HG02610 (cell line): ENCODE data around the gene HHIPL1.

Source experiments
- ATAC-seq: cut with Tn5 transposase; IDR thresholded peaks from one replicate; pipeline ENCODE4 v1.9.1; 2021; ENCODE audit warnings: mild to moderate bottlenecking, moderate library complexity; ENCODE audit not compliant: unreplicated experiment

HHIPL1 gene

GRCh38 chr14:99644723-99645544, at the start of gene HHIPL1:
TSS of gene HHIPL1 (plus strand) at chr14:99645129. CDS start at chr14:99645208, 79 bp downstream.
- no peak for ATAC-seq

DNA sequence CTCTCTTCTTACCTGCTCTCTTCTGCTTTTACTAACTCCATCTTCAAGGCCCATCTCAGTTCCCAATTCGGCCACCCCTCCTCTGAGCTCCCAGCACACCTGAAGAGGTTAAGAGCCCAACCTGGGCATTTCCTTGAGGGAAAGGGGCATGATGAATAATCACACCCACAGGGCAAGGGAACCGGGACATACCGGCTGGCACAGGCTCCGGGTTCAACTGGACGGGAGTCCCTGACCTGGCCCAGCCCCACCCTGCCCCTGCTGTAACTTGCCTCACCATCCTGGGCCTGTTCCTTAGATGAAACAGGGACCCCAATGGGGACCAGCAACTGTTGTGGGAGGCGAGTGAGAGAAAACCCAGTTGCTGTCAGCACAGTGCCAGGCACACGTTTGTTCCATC, 49.4 kb upstream of the HHIPL1 start:
- no peak for ATAC-seq

DNA sequence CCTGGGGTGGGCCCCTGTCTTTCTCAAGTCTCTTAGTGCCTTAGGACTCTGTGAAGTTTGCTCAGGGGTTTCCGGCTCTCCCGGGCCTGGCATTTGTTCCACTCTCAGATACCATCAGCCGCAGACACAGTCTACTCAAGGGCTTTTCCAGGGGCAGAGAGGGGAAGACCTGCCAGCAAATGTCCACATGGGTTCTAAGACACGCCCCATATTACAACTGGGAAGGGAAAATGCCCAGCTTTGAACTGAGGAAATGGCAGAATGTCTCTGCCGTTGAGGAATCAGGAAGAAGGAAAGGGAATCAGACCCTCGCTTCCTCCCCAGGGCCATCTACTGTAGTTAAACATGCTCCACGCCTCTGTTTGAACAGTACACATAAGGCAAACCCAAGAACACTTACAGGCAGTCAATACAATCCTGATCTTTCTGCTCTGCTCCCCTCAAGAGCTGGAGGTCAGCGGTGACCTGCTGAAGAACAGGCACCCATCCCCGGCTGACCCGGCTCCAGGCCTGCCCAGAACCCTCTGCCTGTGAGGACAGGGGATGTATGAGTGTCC, 48.8 kb upstream of the HHIPL1 start:
- ATAC-seq, result no peak

GRCh38 chr14:99596772-99597171, 48.2 kb upstream of the HHIPL1 start:
- ATAC-seq, result no peak

GRCh38 chr14:99597911-99598600, 46.9 kb upstream of the HHIPL1 start:
- ATAC-seq, result no peak

GRCh38 chr14:99598774-99599173, 46.2 kb upstream of the HHIPL1 start:
- ATAC-seq, result no peak

GRCh38 chr14:99599393-99599792, 45.5 kb upstream of the HHIPL1 start:
- ATAC-seq, result no peak

- no peak for ATAC-seq
Observed at GRCh38 chr14:99600232-99600888, 44.6 kb upstream of the HHIPL1 start.

DNA sequence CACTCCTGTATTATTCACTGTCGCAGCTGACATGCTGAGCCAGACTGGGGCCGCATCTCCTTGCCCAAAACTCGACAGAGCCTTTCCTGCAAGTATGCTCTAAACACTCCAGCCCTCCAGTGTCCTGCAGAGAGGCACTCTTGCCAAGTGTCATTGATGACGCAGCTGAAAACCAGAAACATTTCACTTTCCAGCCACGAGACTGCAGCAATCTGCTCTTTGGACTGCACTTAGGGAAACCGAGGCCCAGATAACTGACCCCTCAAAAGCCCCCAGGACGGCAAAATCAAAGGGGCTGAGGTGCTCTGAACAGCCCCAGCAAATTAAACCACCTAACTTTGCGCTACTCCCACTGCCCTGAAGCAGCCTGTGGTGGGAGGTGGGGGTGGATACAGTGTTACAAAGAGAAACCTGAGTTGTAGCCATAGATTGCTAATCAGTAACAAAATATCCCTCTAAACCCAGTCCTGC, 43.5 kb upstream of the HHIPL1 start:
- ATAC-seq, result no peak

DNA sequence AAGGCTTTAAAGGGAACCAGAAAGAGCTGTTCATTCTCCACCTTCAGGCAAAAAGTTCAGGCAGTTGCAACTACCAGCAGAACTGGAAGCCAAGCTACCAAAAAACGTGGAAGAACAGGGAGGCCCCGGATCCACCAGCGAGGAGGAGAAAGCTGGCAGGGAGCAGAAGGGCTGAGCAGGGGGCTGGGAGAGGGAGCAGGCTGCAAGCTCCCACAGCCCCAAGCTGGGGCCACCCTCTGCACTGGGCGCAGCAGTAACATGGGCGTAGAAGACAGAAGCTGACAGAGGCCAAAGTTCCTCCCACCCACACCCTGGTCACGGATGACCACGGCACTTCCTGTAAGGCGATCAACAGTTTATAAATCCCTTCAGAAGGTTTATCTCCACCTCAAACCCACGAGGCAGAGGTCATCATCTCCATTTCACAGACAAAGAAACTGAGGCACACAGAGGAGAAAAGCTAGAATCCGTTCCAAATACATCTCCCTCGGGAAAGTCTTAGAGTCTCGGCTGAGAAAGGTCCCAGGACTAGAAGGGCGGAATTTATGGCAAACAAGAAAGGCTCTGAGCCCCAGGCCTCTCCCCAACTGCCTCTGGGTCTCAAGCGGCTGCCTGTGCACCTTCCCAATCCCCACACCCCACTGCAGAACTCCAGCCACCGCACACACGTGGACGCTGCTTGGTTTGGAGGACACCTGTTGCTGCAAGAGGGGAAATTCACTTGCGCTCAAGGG, 42.7 kb upstream of the HHIPL1 start:
- ATAC-seq, result no peak

GRCh38 chr14:99602788-99603415, 42.0 kb upstream of the HHIPL1 start:
- ATAC-seq, result no peak

GRCh38 chr14:99603471-99604277, 41.3 kb upstream of the HHIPL1 start, which contains the start of gene CCDC85C:
TSS of gene CCDC85C (minus strand) at chr14:99604207. CDS start at chr14:99603959, 248 bp downstream.
- no peak for ATAC-seq

GRCh38 chr14:99604278-99604765, 40.6 kb upstream of the HHIPL1 start:
- ATAC-seq, result peak; percentile 87

- no peak for ATAC-seq
Observed at GRCh38 chr14:99604766-99605298, 40.1 kb upstream of the HHIPL1 start.

DNA sequence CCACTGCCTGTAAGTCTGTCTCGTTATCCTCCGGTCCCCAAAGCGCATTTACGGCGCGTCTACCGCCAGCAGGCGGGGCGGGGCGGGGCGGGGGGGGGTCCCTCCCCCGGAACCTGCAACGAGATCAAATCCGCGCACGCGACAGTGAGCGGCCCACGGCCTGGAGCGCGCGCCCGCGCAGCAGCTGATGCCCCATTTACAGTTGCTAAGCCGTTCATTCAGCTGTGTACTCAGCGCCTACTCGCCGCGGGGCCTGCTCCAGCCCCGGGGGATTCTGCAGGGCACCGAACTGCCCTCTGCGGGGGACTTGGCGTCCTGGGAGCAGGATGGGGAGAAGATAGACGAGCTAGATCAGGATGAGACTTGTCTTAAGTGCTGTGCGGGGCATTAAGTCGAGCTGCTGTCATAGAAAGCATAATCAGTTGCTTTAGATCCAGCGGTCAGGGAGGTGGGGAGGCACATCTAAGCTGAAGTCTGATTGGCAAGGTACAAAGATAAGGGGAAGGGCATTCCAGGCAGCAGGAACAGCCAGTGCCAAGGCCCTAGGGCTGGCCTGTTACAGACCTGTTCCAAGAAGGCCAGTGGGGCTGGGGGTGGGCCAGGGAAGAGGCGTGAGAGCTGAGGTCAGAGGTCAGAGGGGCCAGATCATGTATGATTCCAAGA, 39.5 kb upstream of the HHIPL1 start:
- ATAC-seq, result no peak

GRCh38 chr14:99606359-99606758, 38.6 kb upstream of the HHIPL1 start:
- ATAC-seq, result no peak

DNA sequence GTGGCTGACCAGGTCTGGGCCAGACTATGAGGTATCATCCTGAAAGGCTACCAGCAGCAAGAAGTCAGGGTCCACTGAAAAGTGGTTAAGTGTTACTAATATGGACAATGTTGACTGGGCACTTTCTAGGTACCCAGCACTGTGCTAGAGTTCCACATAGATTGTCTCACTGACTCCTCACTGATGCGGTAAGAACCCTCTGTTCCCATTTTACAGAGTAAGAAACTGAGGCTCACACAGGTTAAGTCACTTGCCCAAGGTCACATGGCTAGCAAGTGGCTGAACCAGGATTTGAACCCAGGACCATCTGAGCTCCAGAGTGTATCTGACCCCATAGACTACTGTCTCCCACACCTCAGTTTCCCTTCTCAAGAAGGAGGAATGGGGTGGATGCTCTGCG, 36.3 kb upstream of the HHIPL1 start:
- no peak for ATAC-seq
